Measurements from ENCODE around the gene ATP11C.
"Not testable (repeated sequence)": the region's sequence is repeated elsewhere in the genome, so short reads cannot be mapped to it uniquely, and the experiment has no call there.

The ATP11C gene

GRCh38 chrX:139924069-139924695 lies 8.7 kb downstream of the ATP11C start:
- ATAC-seq (ENCODE audit: insufficient read depth, low read depth), result no peak
- H4K20me1 ChIP-seq (ENCODE audit: insufficient read depth, low read length), result peaks cover 13% of the 10 kb centered on the region; the same call in 1 of the 2 replicates

GRCh38 chrX:139921142-139921541 lies 11.7 kb downstream of the ATP11C start:
- not testable (repeated sequence) for H3K27ac ChIP-seq (ENCODE audit: low read length); ATAC-seq (ENCODE audit: insufficient read depth, low read depth); H3K27me3 ChIP-seq (ENCODE audit: insufficient read depth, low read length, poor library complexity); DNase-seq; H3K36me3 ChIP-seq (ENCODE audit: insufficient read depth, low read length); H3K4me2 ChIP-seq (ENCODE audit: insufficient read depth, low read length); H2AFZ ChIP-seq (ENCODE audit: low read depth, low read length); H3K4me3 ChIP-seq (ENCODE audit: low read depth in 1 of 2, low read length in 2 of 2); H3K9ac ChIP-seq (ENCODE audit: low read depth, low read length); H3K4me1 ChIP-seq (ENCODE audit: insufficient read depth, low read length); H3K9me3 ChIP-seq (ENCODE audit: insufficient read depth, low read length, severe bottlenecking)
- Histone ChIP-seq H3K79me2 (ENCODE audit: insufficient read depth, low read length) (peaks cover 35% of the 10 kb centered on the region), H4K20me1 (ENCODE audit: insufficient read depth, low read length) (peaks cover 13% of the 10 kb centered on the region; the same call in 1 of the 2 replicates)

More at GRCh38 chrX:139924069-139924695, 8.7 kb downstream of the ATP11C start:
- Histone ChIP-seq H2AFZ (ENCODE audit: low read depth, low read length) (no peak overlapping the region), H3K9ac (ENCODE audit: low read depth, low read length) (no peak overlapping the region), H3K79me2 (ENCODE audit: insufficient read depth, low read length) (peaks cover 55% of the 10 kb centered on the region), H3K4me3 (ENCODE audit: low read depth in 1 of 2, low read length in 2 of 2) (no peak overlapping the region), H3K9me3 (ENCODE audit: insufficient read depth, low read length, severe bottlenecking) (no peaks in the 10 kb centered on the region), H3K36me3 (ENCODE audit: insufficient read depth, low read length) (no peaks in the 10 kb centered on the region), H3K4me1 (ENCODE audit: insufficient read depth, low read length) (no peaks in the 10 kb centered on the region), H3K27me3 (ENCODE audit: insufficient read depth, low read length, poor library complexity) (no peaks in the 10 kb centered on the region), H3K4me2 (ENCODE audit: insufficient read depth, low read length) (no peak overlapping the region), H3K27ac (ENCODE audit: low read length) (no peak overlapping the region)
- no peak for DNase-seq
- TF ChIP-seq EZH2 (IDR thresholded peaks at IDR 0.05; ENCODE audit: borderline replicate concordance, low read depth, low read length, severe bottlenecking), result no peak
- TF ChIP-seq CTCF (IDR thresholded peaks at IDR 0.05; ENCODE audit: borderline replicate concordance, extremely low read depth, low read length, poor library complexity, severe bottlenecking), result no peak

GRCh38 chrX:139920316-139920715 lies 12.5 kb downstream of the ATP11C start:
- H3K4me1 ChIP-seq (ENCODE audit: insufficient read depth, low read length), result no peaks in the 10 kb centered on the region
- DNase-seq (no peak), ATAC-seq (ENCODE audit: insufficient read depth, low read depth) (no peak)
- H4K20me1 ChIP-seq (ENCODE audit: insufficient read depth, low read length), result peaks cover 11% of the 10 kb centered on the region; the same call in 1 of the 2 replicates
- H3K4me3 ChIP-seq (ENCODE audit: low read depth in 1 of 2, low read length in 2 of 2), result no peak overlapping the region
- H3K36me3 ChIP-seq (ENCODE audit: insufficient read depth, low read length), result no peaks in the 10 kb centered on the region
- no peaks in the 10 kb centered on the region for H3K9me3 ChIP-seq (ENCODE audit: insufficient read depth, low read length, severe bottlenecking)
- no peak for TF ChIP-seq EZH2 (IDR thresholded peaks at IDR 0.05; ENCODE audit: borderline replicate concordance, low read depth, low read length, severe bottlenecking)
- TF ChIP-seq CTCF (IDR thresholded peaks at IDR 0.05; ENCODE audit: borderline replicate concordance, extremely low read depth, low read length, poor library complexity, severe bottlenecking), result no peak
- H3K4me2 ChIP-seq (ENCODE audit: insufficient read depth, low read length), result no peak overlapping the region
- H3K27ac ChIP-seq (ENCODE audit: low read length), result no peak overlapping the region
- H3K9ac ChIP-seq (ENCODE audit: low read depth, low read length), result no peak overlapping the region
- H3K27me3 ChIP-seq (ENCODE audit: insufficient read depth, low read length, poor library complexity), result no peaks in the 10 kb centered on the region
- no peak overlapping the region for H2AFZ ChIP-seq (ENCODE audit: low read depth, low read length)
- H3K79me2 ChIP-seq (ENCODE audit: insufficient read depth, low read length), result peaks cover 29% of the 10 kb centered on the region

GRCh38 chrX:139914421-139914820 lies 18.4 kb downstream of the ATP11C start:
- no peak overlapping the region for H3K27ac ChIP-seq (ENCODE audit: low read length)

More at GRCh38 chrX:139914421-139914820, 18.4 kb downstream of the ATP11C start:
- H3K4me2 ChIP-seq (ENCODE audit: insufficient read depth, low read length), result no peak overlapping the region
- ATAC-seq (ENCODE audit: insufficient read depth, low read depth), result no peak
- H3K9me3 ChIP-seq (ENCODE audit: insufficient read depth, low read length, severe bottlenecking), result no peaks in the 10 kb centered on the region
- no peaks in the 10 kb centered on the region for H3K4me1 ChIP-seq (ENCODE audit: insufficient read depth, low read length)
- TF ChIP-seq CTCF (IDR thresholded peaks at IDR 0.05; ENCODE audit: borderline replicate concordance, extremely low read depth, low read length, poor library complexity, severe bottlenecking), result no peak
- no peak for TF ChIP-seq EZH2 (IDR thresholded peaks at IDR 0.05; ENCODE audit: borderline replicate concordance, low read depth, low read length, severe bottlenecking)
- 0 out of 2 replicates have a peak, but pooled peaks cover 7% of the 10 kb centered on the region for H3K79me2 ChIP-seq (ENCODE audit: insufficient read depth, low read length)
- no peak for DNase-seq
- H2AFZ ChIP-seq (ENCODE audit: low read depth, low read length), result no peak overlapping the region
- no peak overlapping the region for H3K9ac ChIP-seq (ENCODE audit: low read depth, low read length)
- no peak overlapping the region for H3K4me3 ChIP-seq (ENCODE audit: low read depth in 1 of 2, low read length in 2 of 2)
- no peaks in the 10 kb centered on the region; the same call in 1 of the 2 replicates for H4K20me1 ChIP-seq (ENCODE audit: insufficient read depth, low read length)
- no peaks in the 10 kb centered on the region for H3K36me3 ChIP-seq (ENCODE audit: insufficient read depth, low read length)
- H3K27me3 ChIP-seq (ENCODE audit: insufficient read depth, low read length, poor library complexity), result no peaks in the 10 kb centered on the region

All from DND-41 (cell line).